Suppressor macrophage (primary cell): ENCODE data around the gene RNASEH2A.

Source experiments
- DNase-seq, 4 experiments: peaks; one replicate each; pipeline ENCODE4 v3.0.0-alpha.2; 2020 to 2022
- total RNA-seq, 17 experiments: gene quantifications; one replicate each; lab custom pipeline; 2026; ENCODE audit warnings: mixed read lengths in 6 of 17, inconsistent platforms in 3 of 17; lab: John Stamatoyannopoulos, UW

The RNASEH2A gene
- total RNA-seq, result 0 to 0.44 (median 0.06) reads per million in 17 experiments

- peak; percentile 93 to 97 (median 96) for DNase-seq
Observed at GRCh38 chr19:12806242-12807081, at the start of gene RNASEH2A. Gene RNASEH2A (plus strand): TSS chr19:12806584. CDS start chr19:12806674, 90 bp downstream.

DNA sequence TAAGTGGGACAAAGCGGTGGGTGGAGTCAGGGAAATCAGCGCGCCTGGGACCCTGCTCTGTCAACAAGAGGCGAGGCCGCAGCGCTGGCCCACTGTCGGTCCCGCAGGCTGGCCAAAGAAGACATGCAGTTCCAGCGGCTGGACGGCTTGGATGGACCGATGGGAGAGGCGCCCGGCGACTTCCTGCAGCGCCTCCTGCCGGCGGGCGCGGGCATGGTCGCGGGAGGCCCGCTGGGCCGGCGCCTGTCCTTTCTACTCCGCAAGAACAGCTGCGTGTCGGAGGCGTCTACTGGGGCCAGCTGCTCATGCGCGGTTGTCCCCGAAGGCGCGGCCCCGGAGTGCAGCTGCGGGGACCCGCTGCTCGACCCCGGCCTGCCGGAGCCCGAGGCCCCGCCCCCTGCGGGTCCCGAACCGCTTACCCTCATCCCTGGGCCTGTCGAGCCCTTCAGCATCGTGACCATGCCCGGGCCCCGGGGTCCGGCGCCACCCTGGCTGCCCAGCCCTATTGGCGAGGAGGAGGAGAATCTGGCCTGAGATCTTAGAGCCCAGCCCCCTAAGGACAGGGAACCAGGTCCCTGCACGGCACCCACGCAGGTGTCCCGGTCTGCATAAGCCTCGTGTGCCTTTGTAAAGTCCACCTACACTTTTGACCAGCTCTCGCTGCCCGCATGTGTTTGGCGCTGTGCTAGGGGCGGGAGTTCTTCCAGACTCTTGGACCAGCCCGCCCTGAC lies 48.7 kb upstream of the RNASEH2A start:
- DNase-seq, result peak; percentile 83 to 90 (median 88)

DNA sequence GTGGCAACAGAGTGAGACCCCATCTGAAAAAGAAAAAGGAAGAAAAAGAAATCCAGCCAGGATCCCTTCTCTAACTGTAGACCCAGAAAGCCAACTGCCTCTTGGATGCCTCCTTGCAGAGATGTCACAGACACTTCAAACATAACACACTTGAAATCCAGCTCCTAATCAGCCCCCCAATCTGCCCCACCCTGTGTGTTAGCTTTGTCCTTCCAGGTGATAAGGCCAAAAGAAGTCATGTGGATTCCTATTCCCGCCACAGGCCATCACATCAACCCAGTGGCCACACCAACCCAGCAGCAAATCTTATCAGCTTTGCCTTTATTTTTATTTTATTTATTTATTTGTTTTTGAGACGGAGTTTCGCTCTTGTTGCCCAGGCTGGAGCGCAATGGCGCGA lies 46.7 kb upstream of the RNASEH2A start:
- DNase-seq, result no peak

DNA sequence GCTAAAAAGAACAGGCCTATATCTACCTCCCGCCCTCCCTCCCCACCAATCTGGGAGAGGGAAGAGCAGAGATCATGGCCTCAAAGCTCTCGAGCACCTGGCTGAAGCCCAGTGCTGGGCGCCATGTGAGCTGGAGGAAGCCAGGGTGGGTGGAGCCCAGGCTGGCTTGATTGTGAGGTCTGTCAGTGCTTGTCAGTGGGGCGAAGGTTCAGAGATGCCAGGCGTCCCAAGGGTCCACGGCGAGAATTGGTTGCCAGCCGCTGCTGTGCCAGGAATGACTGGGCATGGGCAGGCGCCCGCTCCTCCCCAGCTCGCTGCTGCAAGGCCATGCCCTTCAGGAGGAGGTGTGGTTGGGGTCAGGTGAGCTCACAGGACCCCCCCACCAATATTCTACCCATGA lies 43.3 kb upstream of the RNASEH2A start:
- no peak for DNase-seq

GRCh38 chr19:12764698-12765097 lies 41.7 kb upstream of the RNASEH2A start:
- DNase-seq, result no peak

DNA sequence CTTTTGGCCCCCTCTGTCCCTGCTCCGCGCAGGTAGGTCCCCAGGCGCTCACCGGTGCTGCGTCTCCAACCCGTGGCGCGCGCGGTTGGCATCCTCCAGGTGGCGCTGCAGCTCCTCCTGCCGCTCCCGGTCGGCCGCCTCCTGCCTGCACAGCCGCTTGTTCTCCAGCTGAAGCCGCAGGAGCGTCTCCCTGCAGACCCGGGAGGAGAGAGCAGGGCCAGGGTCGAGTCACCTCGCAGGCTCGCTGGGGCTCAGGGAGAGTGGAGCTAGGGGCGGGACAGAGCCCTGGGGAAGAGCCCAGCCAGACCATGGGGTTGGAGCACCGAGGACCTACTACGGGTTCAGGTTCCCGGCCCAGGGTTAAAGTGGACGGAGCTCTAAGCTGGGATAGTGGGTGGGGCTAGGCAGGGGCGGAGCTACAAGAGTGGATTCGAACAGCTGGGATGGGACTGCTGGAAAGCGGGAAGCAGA lies 40.3 kb upstream of the RNASEH2A start:
- DNase-seq, result peak; percentile 82 to 93 (median 88)

DNA sequence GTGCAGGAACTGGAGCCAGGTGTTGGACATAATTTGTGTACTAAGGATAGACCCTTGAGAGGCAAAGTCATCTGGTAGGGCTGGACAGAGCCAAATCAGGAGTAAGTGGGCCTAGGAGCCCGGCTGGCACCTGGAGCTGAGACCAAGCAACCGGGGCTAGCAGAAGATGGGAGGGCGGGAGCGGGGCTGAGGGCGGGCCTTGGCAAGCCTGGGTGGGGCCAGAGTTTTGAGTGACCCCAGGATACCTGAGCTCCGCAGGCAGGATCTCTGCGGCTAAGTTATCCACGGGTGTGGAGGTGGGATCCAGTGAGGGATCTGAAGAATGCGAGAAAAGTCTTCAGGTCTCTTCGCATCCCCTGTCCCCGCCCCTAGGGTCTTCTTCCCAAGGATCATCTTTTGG lies 39.2 kb upstream of the RNASEH2A start:
- DNase-seq, result no peak

DNA sequence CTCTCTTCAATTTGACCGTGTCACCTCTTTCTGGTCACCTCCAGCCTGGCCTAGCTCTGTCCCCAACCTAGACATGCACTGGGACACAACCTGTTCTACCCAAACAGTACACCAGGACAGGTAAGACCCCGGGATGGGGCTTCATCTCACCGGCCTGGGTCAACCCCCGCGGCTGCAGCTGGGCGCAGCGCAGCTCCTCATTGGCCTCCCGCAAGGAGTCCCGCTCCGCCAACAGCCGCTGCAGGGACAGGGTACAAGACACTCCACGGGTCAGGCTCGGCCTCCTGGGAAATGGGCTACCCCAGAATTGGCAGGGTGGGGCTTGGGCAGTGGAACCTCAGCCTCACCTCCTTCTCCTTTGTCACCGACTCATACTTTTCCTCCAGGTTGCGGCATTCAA lies 38.7 kb upstream of the RNASEH2A start:
- DNase-seq, result no peak

DNA sequence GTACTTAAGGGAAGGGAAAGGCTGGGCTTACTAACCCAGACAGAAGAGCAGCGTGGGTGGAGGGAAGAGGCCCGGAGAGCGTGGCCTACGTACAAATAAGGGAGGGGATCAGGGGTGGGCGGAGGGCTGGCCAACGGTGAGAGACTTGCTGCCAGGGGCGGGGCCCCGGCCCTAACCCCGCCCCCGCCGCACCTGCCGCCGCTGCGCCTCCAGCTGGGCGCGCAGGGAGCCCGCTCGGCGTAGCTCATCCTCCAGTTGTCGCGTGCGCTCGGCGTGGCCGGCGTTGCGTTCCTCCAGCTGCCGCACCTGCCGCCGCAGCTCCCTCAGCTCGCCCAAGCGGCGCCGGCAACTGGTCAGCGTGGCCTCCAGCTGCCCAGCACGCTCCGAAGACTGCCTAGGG lies 36.7 kb upstream of the RNASEH2A start:
- DNase-seq, result peak in 2 of 4 experiments; percentile 14 to 33

DNA sequence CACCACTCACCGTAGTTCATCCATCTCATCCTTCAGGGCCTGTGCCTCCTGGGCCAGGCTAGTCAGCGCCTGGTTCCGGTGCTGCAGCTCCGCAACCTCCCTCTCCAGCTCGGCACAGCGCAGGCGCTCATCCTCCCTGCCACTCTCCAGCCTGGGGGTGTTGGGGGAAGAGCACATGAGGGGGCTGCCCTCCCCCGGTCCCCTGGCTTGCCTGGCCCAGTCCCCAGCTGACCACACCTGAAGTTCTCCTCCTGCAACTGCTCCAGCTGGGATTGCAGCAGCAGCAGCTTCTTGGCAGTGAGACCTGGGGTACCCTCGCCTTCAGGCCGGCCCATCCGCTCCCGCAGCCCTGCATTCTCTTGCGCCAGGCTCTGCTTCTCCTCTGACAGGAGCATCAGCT lies 35.5 kb upstream of the RNASEH2A start:
- no peak for DNase-seq

GRCh38 chr19:12772323-12772722 lies 34.1 kb upstream of the RNASEH2A start:
- DNase-seq, result no peak

GRCh38 chr19:12773571-12773970 lies 32.8 kb upstream of the RNASEH2A start:
- DNase-seq, result peak in 3 of 4 experiments; percentile 39 to 49 (median 43)

DNA sequence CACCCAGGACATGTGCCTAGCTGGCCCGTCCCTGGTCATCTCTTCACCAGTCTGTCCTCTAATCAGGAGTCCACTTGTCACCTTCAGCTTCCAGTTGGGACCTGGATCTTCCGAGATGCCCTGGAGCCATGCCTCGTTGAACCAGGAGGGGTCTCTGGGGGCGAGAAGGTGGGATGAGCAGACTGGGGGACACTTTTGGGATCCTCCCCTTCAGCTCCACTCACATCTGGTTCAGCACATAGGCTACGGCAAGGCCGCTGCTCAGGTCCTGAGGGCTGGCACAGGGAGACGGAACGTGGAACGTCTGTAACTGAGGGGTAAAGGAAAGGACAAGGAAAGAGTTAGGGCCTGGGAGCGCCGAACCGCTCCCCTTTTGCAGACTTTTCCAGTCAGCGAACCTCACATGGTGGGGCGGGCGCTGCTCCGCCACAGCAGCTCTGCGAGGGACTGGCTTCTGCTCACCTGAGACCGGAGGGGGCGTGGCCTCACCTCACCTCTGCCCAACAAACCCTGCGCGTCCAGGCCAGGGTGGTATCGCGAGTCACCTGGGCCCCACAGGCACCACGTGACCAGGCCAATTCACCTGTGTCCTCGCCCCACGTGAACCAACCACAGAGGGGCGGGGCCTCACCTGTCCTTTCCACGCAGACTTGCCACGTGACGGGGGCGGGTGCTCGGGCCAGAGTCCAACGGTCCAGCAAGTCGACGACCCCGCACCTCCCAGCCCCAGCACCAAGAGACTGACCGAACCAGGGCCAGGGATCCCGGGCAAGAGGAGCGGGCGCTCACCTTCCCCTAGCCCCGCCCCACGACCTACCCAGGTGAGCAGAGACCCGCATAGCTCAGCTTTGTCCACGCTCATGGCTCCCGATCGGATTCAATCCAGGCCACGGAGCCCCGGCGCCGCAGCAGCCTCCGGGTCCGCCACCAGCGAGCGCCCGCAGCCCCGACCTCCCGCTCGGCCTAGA lies 31.5 kb upstream of the RNASEH2A start, which contains the start of gene HOOK2:
HOOK2 (minus strand) TSS at position 965 of the 968 bp plus-strand sequence; CDS start at position 862, 103 bp downstream.
- DNase-seq, result no peak

DNA sequence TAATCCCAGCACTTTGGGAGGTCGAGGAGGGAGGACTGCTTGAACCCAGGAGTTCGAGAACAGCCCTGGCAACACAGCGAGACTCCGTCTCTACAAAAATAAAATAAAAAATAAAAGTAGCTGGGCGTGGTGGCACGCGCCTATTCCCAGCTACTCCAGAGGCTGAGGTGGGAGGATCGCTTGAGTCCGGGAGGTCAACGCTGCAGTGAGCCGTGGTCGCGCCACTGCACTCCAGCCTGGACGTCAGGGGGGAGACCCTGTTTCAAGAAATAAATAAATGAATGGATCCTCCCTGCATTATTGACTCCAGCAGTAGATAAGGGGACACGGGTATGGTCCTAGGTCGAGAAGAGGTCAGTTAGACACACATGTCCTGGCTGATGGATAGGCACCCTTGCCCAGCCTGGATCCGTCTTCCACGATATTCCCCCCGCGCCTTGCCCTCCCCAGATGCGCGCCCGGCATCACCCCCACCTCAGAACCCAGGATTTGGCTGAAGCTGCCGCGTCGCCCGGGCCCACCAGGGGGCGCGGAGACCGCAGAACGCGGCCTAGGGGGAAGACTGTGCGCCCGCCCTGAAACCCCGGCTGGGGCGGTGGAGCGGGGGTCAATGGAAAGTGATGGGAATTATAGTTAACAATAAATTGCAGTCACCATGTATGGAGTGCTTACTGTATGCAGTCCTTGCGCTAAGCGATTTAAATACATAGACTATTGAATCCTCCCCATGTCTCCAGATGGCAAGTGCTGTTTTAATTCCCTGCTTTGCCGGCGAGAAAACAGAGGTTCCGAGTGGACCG lies 29.0 kb upstream of the RNASEH2A start:
- peak; percentile 82 to 94 (median 90) for DNase-seq

GRCh38 chr19:12778017-12778904 lies 28.1 kb upstream of the RNASEH2A start:
- DNase-seq, result peak; percentile 73 to 86 (median 79)

DNA sequence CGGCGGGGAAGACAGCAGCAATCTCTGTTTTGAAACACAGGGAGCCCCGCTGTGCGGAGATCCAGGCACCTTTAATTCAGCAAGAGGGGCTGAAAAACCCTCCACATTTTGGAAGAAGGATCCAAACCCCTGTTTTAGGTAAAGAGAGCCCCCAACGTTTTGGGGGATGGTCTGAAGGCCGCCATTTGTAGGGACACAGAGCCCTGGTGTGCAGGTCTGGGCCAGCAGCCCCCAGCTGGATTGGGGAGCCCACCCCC lies 27.6 kb upstream of the RNASEH2A start:
- no peak for DNase-seq

GRCh38 chr19:12779162-12779993 lies 27.0 kb upstream of the RNASEH2A start:
- DNase-seq, result peak; percentile 23 to 52 (median 40)

DNA sequence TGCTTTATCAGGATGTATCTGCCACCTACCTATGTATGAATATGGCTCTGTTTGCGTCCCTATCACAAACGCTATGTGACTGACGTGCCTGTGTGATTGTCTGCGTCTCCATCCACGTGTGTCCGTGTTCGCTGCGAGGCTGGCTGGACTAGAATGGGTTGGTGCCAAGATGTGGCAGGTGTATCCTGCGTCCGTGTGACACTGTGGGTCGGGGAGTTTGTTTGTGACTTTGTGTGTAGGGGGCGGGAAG lies 24.3 kb upstream of the RNASEH2A start:
- DNase-seq, result no peak

DNA sequence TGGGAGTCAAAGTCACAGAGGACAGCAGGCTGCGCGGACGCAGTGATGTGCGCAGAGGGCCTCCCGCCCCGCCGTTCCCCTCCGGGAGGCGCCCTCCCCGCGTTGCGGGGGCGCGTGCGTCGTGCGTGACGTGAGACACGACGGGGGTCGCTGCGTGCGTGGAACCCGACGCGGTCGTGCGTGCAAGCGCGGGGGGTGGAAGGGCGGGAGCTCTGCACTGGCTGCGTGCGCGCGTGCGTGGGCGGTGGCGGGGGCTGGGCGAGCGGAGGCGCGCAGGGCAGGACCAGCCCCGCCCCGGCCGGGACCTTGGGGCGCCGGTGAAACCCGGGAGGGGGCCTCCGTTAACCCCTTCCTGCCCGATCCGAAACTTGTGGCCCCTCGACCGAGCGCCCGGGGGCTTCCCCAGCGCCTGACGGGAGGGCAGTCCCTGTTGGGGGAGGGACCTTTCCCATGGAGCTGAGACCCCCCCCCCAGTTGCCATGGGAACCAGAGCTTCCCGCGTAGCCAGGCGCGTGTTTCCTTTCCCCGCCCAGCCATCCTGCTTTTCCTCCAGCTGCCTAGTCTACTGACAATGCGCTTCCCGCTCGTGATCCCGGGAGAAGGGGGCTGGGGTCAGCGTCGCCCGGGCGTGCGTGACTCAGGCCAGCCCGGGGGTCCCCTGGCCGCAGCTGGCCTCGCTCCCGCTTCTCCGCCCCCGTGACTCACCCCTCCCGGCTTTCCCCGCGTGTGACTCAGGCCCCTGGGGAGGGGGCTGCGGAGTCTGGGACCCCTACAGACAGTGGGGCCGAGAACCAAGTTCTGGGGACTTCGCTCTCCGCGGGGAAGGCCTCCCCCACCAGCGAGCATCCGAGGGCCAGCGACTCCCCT lies 23.7 kb upstream of the RNASEH2A start:
- peak; percentile 97 to 99 (median 98) for DNase-seq
